Measurements from ENCODE around the gene NCOA1. TPM values are rescaled to one million over a fixed set of nuclear protein-coding genes. Genes with fewer than 3 reads are reported as not detected.

NCOA1 gene
- total and polyA plus RNA-seq, 2 donors (not counting 3 experiments of a cell fraction or from before 2014, with no cell fraction given), result 11.4 to 14.1 TPM

GRCh38 chr2:24768013-24768412 is 277.0 kb downstream of the NCOA1 start:
- dilution Hi-C loops (cut with MboI; ENCODE audit: extremely low pct_ligation_motif_present, low sequenced_read_pairs) (no loop called here), intact Hi-C loops (cut with micrococcal nuclease) (no loop called here)
- ChIA-PET CTCF (interaction anchor here (1.2 kb wide), 1 partner anchor 12 kb away, joined by 4 read pairs; no protein-coding TSS in a partner anchor), POLR2A (no interaction called here)
- H4K20me1 ChIP-seq (replicated peaks; ENCODE audit: control insufficient read depth, extremely low read depth, insufficient read depth, low read length), result no peaks in the 10 kb centered on the region
- no peak overlapping the region for H2AFZ ChIP-seq (ENCODE audit: low read depth, low read length)
- no peaks in the 10 kb centered on the region for H3K9me3 ChIP-seq (replicated peaks; ENCODE audit: control insufficient read depth, insufficient read depth, low read length)
- H3K79me2 ChIP-seq (ENCODE audit: control insufficient read depth, insufficient read depth, low read length), result no peaks in the 10 kb centered on the region
- BruUV-seq (replicated peaks), result no TSS peak
- TF ChIP-seq POLR2A (IDR thresholded peaks at IDR 0.05; ENCODE audit: low read depth, low read length), result no peak
- no peak for TF ChIP-seq JUN (IDR thresholded peaks at IDR 0.05; ENCODE audit: borderline replicate concordance, insufficient read depth, insufficient read length, low read depth)
- no peak for TF ChIP-seq MYC (IDR thresholded peaks at IDR 0.05; ENCODE audit: low read depth, low read length)
- TF ChIP-seq CTCF (IDR thresholded peaks at IDR 0.05; ENCODE audit: extremely low read depth in 1 of 2, insufficient read depth in 1 of 2, low read depth in 1 of 2, low read length in 2 of 2), result no peak
- no peak for TF ChIP-seq GATA2 (IDR thresholded peaks at IDR 0.05; ENCODE audit: insufficient read depth, insufficient read length, low read depth, low read length)
- TF ChIP-seq EZH2 (IDR thresholded peaks at IDR 0.05; ENCODE audit: borderline replicate concordance, low read depth, low read length, severe bottlenecking), result no peak
- no peak for TF ChIP-seq POLR2AphosphoS5 (IDR thresholded peaks at IDR 0.05; ENCODE audit: insufficient read depth, low read depth, low read length)
- TF ChIP-seq MAX (IDR thresholded peaks at IDR 0.05; ENCODE audit: insufficient read depth, insufficient read length), result no peak
- TF ChIP-seq FOS (IDR thresholded peaks at IDR 0.05; ENCODE audit: borderline replicate concordance, insufficient read depth, low read length), result no peak
- H3K4me3 ChIP-seq (replicated peaks in 1 of 3; ENCODE audit: insufficient read depth in 1 of 3, low read depth in 1 of 3, low read length in 3 of 3), result no peak overlapping the region
- H3K36me3 ChIP-seq (ENCODE audit: control insufficient read depth in 2 of 2, extremely low read depth in 1 of 2, insufficient read depth in 2 of 2, low read length in 2 of 2), result peaks cover 0 to 1% of the 10 kb centered on the region in 2 experiments
- no peak overlapping the region for H3K9ac ChIP-seq (replicated peaks; ENCODE audit: extremely low read depth, insufficient read depth, low read length)
- H3K27me3 ChIP-seq (ENCODE audit: control insufficient read depth in 2 of 2, insufficient read depth in 2 of 2, low read length in 2 of 2), result no peaks in the 10 kb centered on the region
- H3K9me1 ChIP-seq (replicated peaks; ENCODE audit: control insufficient read depth, extremely low read depth, insufficient read depth, low read length), result no peaks in the 10 kb centered on the region
- no peaks in the 10 kb centered on the region for H3K4me1 ChIP-seq (ENCODE audit: control insufficient read depth, extremely low read depth, insufficient read depth, low read length)
- DNase-seq (ENCODE audit: low read depth, low spot score) (no peak), FAIRE-seq (no peak)
- H3K27ac ChIP-seq (ENCODE audit: insufficient read depth, low read depth, low read length), result no peak overlapping the region
- no peak overlapping the region for H3K4me2 ChIP-seq (ENCODE audit: insufficient read depth, low read length)

Data from endothelial cell of umbilical vein (primary cell).